Stomach (tissue), 4 donors: Measurements from ENCODE around the gene TMEM45A.

Source experiments
- POLR2A ChIP-seq, 4 donors: fragments of 450-650 bp; IDR thresholded peaks; one replicate each; pipeline ENCODE4 v1.6.1; 2016; ENCODE audit warnings: antibody characterized with exemption in 4 of 4, control low read depth in 2 of 4, mild to moderate bottlenecking in 1 of 4, moderate library complexity in 1 of 4
- POLR2AphosphoS5 ChIP-seq, 3 donors: sonication (generic); formaldehyde crosslinking; IDR thresholded peaks; one replicate each; pipeline ENCODE4 v1.6.1; 2016; ENCODE audit warnings: antibody characterized with exemption in 3 of 3

DNA sequence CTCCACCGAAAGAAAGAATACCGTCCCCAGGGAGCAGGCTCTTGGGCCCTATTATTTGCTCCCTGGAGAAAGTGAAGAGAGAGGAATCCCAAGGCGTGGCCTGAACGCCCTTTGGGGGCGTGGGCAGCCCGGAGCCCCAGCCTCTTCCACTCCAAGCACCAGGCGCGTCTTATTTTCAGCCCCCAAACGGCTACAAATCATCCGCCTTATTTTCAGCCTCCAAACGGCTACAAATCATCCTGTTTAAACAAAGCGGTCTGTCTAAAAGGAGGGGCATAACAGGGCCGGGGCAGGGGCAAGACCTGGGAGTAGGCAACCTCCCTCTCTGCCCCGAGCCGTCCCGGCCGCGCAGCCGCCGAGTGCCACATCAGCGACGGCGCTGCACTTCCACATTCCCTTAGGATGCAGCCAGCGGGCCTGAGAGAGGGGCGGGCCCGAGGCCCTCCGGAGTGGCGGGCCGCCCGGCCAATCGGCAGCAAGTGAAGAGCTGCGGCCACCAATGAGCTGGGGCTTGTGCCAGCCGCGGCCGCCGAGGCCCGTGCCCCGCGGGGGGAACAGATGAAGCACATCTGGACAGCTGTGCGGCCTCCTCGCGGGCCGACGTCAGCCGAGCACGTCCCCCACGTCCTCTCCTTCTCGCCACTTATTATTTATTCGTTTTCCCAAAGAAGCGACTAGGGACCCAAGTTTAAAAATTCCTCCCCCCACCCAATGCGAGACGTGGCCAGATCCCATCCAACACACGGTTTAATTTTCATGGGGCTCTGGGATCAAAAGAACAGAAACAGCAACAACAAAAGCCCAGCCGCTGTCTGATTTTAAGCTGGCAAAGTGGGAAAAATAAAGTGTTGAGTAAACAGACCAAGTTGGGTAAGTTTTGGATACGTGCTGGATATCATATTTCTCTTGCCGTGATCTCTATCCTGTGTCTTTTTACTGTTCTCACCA, at the start of gene TMEM45A:
- TF ChIP-seq POLR2A (IDR thresholded peaks at IDR 0.05) (no peak), POLR2AphosphoS5 (IDR thresholded peaks at IDR 0.05) (peak; percentile 62 to 81 (median 78))
